ENCODE data around the gene TBC1D7.

TBC1D7 gene

GRCh38 chr6:13263669-13264068 lies 64.7 kb downstream of the TBC1D7 start:
- DNase-seq: no peak

- no peak for DNase-seq
Measured at GRCh38 chr6:13262302-13263230, 65.8 kb downstream of the TBC1D7 start.

- no peak for DNase-seq
Measured at GRCh38 chr6:13261464-13261994, 66.8 kb downstream of the TBC1D7 start.

- no peak for DNase-seq
Measured at GRCh38 chr6:13260831-13261230, 67.5 kb downstream of the TBC1D7 start.

- DNase-seq: no peak
Measured at GRCh38 chr6:13260101-13260598, 68.2 kb downstream of the TBC1D7 start.

- DNase-seq: no peak
Measured at GRCh38 chr6:13259393-13259792, 68.9 kb downstream of the TBC1D7 start.

DNA sequence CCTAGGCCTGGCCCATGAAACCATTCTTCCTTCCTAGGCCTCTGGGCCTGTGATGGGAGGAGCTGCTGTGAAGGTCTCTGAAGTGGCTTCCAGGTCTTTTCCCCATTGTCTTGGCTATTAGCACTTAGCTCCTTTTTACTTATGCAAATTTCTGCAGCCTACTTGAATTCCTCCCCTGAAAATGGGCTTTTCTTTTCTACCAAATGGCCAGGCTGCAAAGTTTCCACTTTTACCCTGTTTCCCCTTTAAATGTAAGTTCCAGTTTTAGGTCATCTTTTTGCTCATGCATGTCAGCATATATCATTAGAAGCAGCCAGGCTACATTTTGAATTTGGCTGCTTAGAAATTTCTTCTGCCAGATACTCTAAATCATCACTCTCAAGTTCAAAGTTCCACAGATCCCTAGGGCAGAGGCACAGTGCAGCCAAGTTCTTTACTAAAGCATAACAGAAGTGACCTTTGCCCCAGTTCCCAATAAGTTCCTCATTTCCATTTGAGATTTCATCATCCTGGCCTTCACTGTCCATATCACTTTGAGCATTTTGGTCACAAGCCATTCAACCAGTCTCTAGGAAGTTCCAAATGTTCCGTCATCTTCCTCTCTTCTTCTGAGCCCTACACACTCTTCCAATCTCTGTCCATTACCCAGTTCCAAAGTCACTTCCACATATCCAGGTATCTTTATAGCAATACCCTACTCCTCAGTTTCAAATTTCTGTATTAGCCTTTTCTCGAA lies 71.9 kb downstream of the TBC1D7 start:
- no peak for DNase-seq
